Keratinocyte (primary cell): ENCODE results near the gene NDUFAB1. TPM values are rescaled to one million over a fixed set of nuclear protein-coding genes. Genes with fewer than 3 reads are reported as not detected.

ENCODE experiments used
- DNase-seq: peaks from one replicate; pipeline ENCODE4 v3.0.0-alpha.2; 2011; ENCODE audit warnings: low read depth, missing footprints, low spot score
- FAIRE-seq: peaks from 2 replicates; lab custom pipeline; 2011; peaks lifted over from hg19 to GRCh38; lab: Jason Lieb, UNC
- H2AFZ ChIP-seq: 2 replicates; pipeline ENCODE4 v1.6.0; 2012; ENCODE audit warnings: low read length, control low read depth, inconsistent platforms; ENCODE audit not compliant: control insufficient read depth
- H3K27ac ChIP-seq: 2 replicates; pipeline ENCODE4 v1.5.1; 2011; ENCODE audit warnings: low read length; ENCODE audit not compliant: control insufficient read depth, insufficient read depth
- H3K27me3 ChIP-seq: 3 replicates; pipeline ENCODE4 v1.6.0; 2011; ENCODE audit warnings: low read length; ENCODE audit not compliant: control insufficient read depth, insufficient read depth; ENCODE audit errors: extremely low read depth
- H3K36me3 ChIP-seq, 2 experiments: 2 replicates in 1 of 2; 3 replicates in 1 of 2; pipeline ENCODE4 v1.5.1; 2011; ENCODE audit warnings: low read length in 2 of 2, mild to moderate bottlenecking in 1 of 2; ENCODE audit not compliant: control insufficient read depth in 2 of 2, insufficient read depth in 2 of 2; ENCODE audit errors: extremely low read depth in 1 of 2
- H3K4me1 ChIP-seq: 3 replicates; pipeline ENCODE4 v1.5.1; 2011; ENCODE audit warnings: low read length; ENCODE audit not compliant: control insufficient read depth, insufficient read depth; ENCODE audit errors: extremely low read depth
- H3K4me2 ChIP-seq: 3 replicates; pipeline ENCODE4 v1.6.0; 2011; ENCODE audit warnings: low read depth, low read length; ENCODE audit not compliant: control insufficient read depth, insufficient read depth; ENCODE audit errors: extremely low read depth
- H3K4me3 ChIP-seq, 3 experiments: fragments of 200-600 bp in 1 of 3; sonication (generic) in 1 of 3; 2 replicates in 2 of 3; 3 replicates in 1 of 3; pipeline ENCODE4 v1.5.1; 2011 to 2016; ENCODE audit warnings: low read length in 3 of 3, mild to moderate bottlenecking in 3 of 3, control low read depth in 2 of 3, inconsistent platforms in 1 of 3, low read depth in 1 of 3, mixed read lengths in 1 of 3, mixed run types in 1 of 3, moderate library complexity in 1 of 3; ENCODE audit not compliant: control insufficient read depth in 2 of 3, insufficient read depth in 2 of 3; ENCODE audit errors: extremely low read depth in 1 of 3
- H3K79me2 ChIP-seq: 2 replicates; pipeline ENCODE4 v1.6.0; 2012; ENCODE audit warnings: low read length; ENCODE audit not compliant: control insufficient read depth, insufficient read depth
- H3K9ac ChIP-seq: 3 replicates; pipeline ENCODE4 v1.6.0; 2011; ENCODE audit warnings: low read length; ENCODE audit not compliant: control insufficient read depth, insufficient read depth; ENCODE audit errors: extremely low read depth
- H3K9me1 ChIP-seq: 3 replicates; pipeline ENCODE4 v1.6.0; 2011; ENCODE audit warnings: low read length; ENCODE audit not compliant: control insufficient read depth, insufficient read depth; ENCODE audit errors: extremely low read depth
- H3K9me3 ChIP-seq: 2 replicates; pipeline ENCODE4 v1.5.1; 2012; ENCODE audit warnings: low read depth, low read length; ENCODE audit not compliant: control insufficient read depth
- H4K20me1 ChIP-seq: 3 replicates; pipeline ENCODE4 v1.6.0; 2011; ENCODE audit warnings: low read length; ENCODE audit not compliant: control insufficient read depth, insufficient read depth; ENCODE audit errors: extremely low read depth
- CTCF ChIP-seq, 3 experiments: IDR thresholded peaks in 1 of 3; conservative IDR thresholded peaks in 1 of 3; optimal IDR thresholded peaks in 1 of 3; 2 replicates in 2 of 3; 3 replicates in 1 of 3; pipeline versions ENCODE3 to v1.5.1; 2011; ENCODE audit warnings: low read length in 3 of 3, mild to moderate bottlenecking in 3 of 3, moderate library complexity in 2 of 3, control low read depth in 1 of 3, inconsistent platforms in 1 of 3; ENCODE audit not compliant: insufficient read depth in 2 of 3; ENCODE audit errors: extremely low read depth in 1 of 3
- EZH2 ChIP-seq: IDR thresholded peaks from one replicate; pipeline ENCODE4 v1.6.1; 2012; ENCODE audit warnings: inconsistent platforms, mild to moderate bottlenecking, low read length, moderate library complexity
- dilution Hi-C: fragments of 300-500 bp; cut with MboI; formaldehyde crosslinking; loops from one replicate; pipeline ENCODE4 v1.7.0; 2020; ENCODE audit warnings: low sequenced_read_pairs; ENCODE audit not compliant: extremely low pct_ligation_motif_present
- polyA plus RNA-seq, 5 experiments: library from polyadenylated mRNA; depleted of rRNA in 3 of 5; stranded (reverse) in 3 of 5; stranded (forward) in 1 of 5; unstranded in 1 of 5; fragments of >200 nt; gene quantifications; 1 replicate in 1 of 5; 2 replicates in 3 of 5; 3 replicates in 1 of 5; pipeline versions ENCODE4 v1.2.1 to v1.2.3, GENCODE V29; 2011 to 2012; ENCODE audit warnings: missing spikeins in 2 of 5, low read depth in 1 of 5, low replicate concordance in 1 of 5

Gene NDUFAB1
- polyA plus RNA-seq, 1 donor (not counting 4 experiments of a cell fraction or from before 2014, with no cell fraction given) = 202 TPM

GRCh38 chr16:23577493-23577892 is 18.6 kb downstream of the NDUFAB1 start:
- no peak overlapping the region for H3K4me2 ChIP-seq
- FAIRE-seq = no peak
- DNase-seq = no peak
- H3K4me1 ChIP-seq = no peaks in the 10 kb centered on the region
- no peak for TF ChIP-seq CTCF (optimal IDR thresholded peaks at IDR 0.05 in 1 of 3, IDR thresholded peaks at IDR 0.05 in 1 of 3, conservative IDR thresholded peaks at IDR 0.05 in 1 of 3; ENCODE audit: extremely low read depth in 1 of 3, insufficient read depth in 2 of 3, low read length in 3 of 3)
- peaks cover 10 to 12% of the 10 kb centered on the region in 2 experiments for H3K36me3 ChIP-seq
- no peak overlapping the region for H3K9ac ChIP-seq
- no peaks in the 10 kb centered on the region for H3K27me3 ChIP-seq
- dilution Hi-C loops = no loop called here
- no peak overlapping the region for H2AFZ ChIP-seq
- H3K79me2 ChIP-seq = no peaks in the 10 kb centered on the region
- no peaks in the 10 kb centered on the region for H3K9me1 ChIP-seq
- no peaks in the 10 kb centered on the region for H3K9me3 ChIP-seq
- no peak overlapping the region for H3K27ac ChIP-seq
- H3K4me3 ChIP-seq = no peak overlapping the region
- no peaks in the 10 kb centered on the region for H4K20me1 ChIP-seq

- no peak for FAIRE-seq
- H3K79me2 ChIP-seq = no peaks in the 10 kb centered on the region
Observed at GRCh38 chr16:23575834-23576233, 20.3 kb downstream of the NDUFAB1 start.

More at GRCh38 chr16:23575834-23576233, 20.3 kb downstream of the NDUFAB1 start:
- no peak overlapping the region for H3K27ac ChIP-seq
- no peak overlapping the region for H3K4me3 ChIP-seq
- dilution Hi-C loops = no loop called here
- peaks cover 12 to 19% of the 10 kb centered on the region in 2 experiments for H3K36me3 ChIP-seq
- H3K27me3 ChIP-seq = no peaks in the 10 kb centered on the region
- no peak for DNase-seq
- no peaks in the 10 kb centered on the region for H3K9me3 ChIP-seq
- H4K20me1 ChIP-seq = no peaks in the 10 kb centered on the region
- no peak overlapping the region for H3K9ac ChIP-seq
- H3K4me1 ChIP-seq = no peaks in the 10 kb centered on the region
- TF ChIP-seq EZH2 (no peak), CTCF (optimal IDR thresholded peaks at IDR 0.05 in 1 of 3, IDR thresholded peaks at IDR 0.05 in 1 of 3, conservative IDR thresholded peaks at IDR 0.05 in 1 of 3; ENCODE audit: extremely low read depth in 1 of 3, insufficient read depth in 2 of 3, low read length in 3 of 3) (no peak)
- no peak overlapping the region for H3K4me2 ChIP-seq
- H3K9me1 ChIP-seq = no peaks in the 10 kb centered on the region
- H2AFZ ChIP-seq = no peak overlapping the region
